HepG2 (cell line): ENCODE data around the gene SLC22A23. TPM values are rescaled to one million over a fixed set of nuclear protein-coding genes. Genes with fewer than 3 reads are reported as not detected.
A peak's percentile ranks its signal among the peaks of the same experiment; 100 is the strongest.

Experiments
- ERF ChIP-seq: IDR thresholded peaks from 2 replicates; pipeline ENCODE4 v1.6.1; 2018; ENCODE audit warnings: missing biosample characterization, missing genetic modification reagents
- GTF2F1 ChIP-seq: fragments of 150-350 bp; IDR thresholded peaks from 2 replicates; pipeline ENCODE4 v1.6.1; 2014; ENCODE audit warnings: low read length
- GZF1 ChIP-seq: sonication (generic); formaldehyde crosslinking; IDR thresholded peaks from 2 replicates; pipeline ENCODE4 v1.5.1; 2020; ENCODE audit warnings: mild to moderate bottlenecking, missing genetic modification reagents
- HMGA1 ChIP-seq: sonication (generic); formaldehyde crosslinking; conservative IDR thresholded peaks from 2 replicates; pipeline ENCODE4 v1.4.0; 2020; ENCODE audit warnings: missing genetic modification reagents
- IRF2 ChIP-seq: IDR thresholded peaks from 2 replicates; pipeline ENCODE4 v1.6.1; 2018; ENCODE audit warnings: missing genetic modification reagents, missing compliant biosample characterization
- JDP2 ChIP-seq: sonication (generic); formaldehyde crosslinking; IDR thresholded peaks from 2 replicates; pipeline ENCODE4 v1.8.1; 2022; ENCODE audit warnings: missing genetic modification reagents, borderline replicate concordance
- KAT8 ChIP-seq: IDR thresholded peaks from 2 replicates; pipeline ENCODE4 v1.6.1; 2016; ENCODE audit warnings: missing genetic modification reagents, missing compliant biosample characterization
- MATR3 ChIP-seq: sonication (generic); formaldehyde crosslinking; IDR thresholded peaks from 2 replicates; pipeline ENCODE4 v1.4.0; 2020; ENCODE audit warnings: missing genetic modification reagents
- NCOR1 ChIP-seq: fragments of 200-600 bp; sonication (generic); IDR thresholded peaks from 2 replicates; pipeline ENCODE4 v1.7.0; 2017; ENCODE audit warnings: antibody characterized with exemption, low read length, borderline replicate concordance
- POLR2AphosphoS2 ChIP-seq: IDR thresholded peaks from 2 replicates; pipeline ENCODE4 v1.6.1; 2011; ENCODE audit warnings: low read depth, low read length, improper control_type of control experiment
- RAD51 ChIP-seq: fragments of 450-650 bp; IDR thresholded peaks from 2 replicates; pipeline ENCODE4 v1.6.1; 2016; ENCODE audit warnings: borderline replicate concordance
- RFXAP ChIP-seq: sonication (generic); formaldehyde crosslinking; IDR thresholded peaks from 2 replicates; pipeline ENCODE4 v1.4.0; 2020; ENCODE audit warnings: missing genetic modification reagents, borderline replicate concordance
- SSRP1 ChIP-seq: IDR thresholded peaks from 2 replicates; pipeline ENCODE4 v1.6.1; 2016; ENCODE audit warnings: control low read depth
- XBP1 ChIP-seq: sonication (generic); formaldehyde crosslinking; IDR thresholded peaks from 2 replicates; pipeline ENCODE4 v1.5.0; 2020; ENCODE audit warnings: missing genetic modification reagents
- ZBTB10 ChIP-seq: sonication (generic); formaldehyde crosslinking; IDR thresholded peaks from 2 replicates; pipeline ENCODE4 v1.4.0; 2020; ENCODE audit warnings: missing genetic modification reagents, borderline replicate concordance
- ZBTB14 ChIP-seq: sonication (generic); formaldehyde crosslinking; IDR thresholded peaks from 2 replicates; pipeline ENCODE4 v1.4.0; 2020; ENCODE audit warnings: missing genetic modification reagents
- ZFP36L2 ChIP-seq: sonication (generic); formaldehyde crosslinking; IDR thresholded peaks from 2 replicates; pipeline ENCODE4 v1.4.0; 2020; ENCODE audit warnings: missing genetic modification reagents
- ZIK1 ChIP-seq: sonication (generic); formaldehyde crosslinking; IDR thresholded peaks from 2 replicates; pipeline ENCODE4 v1.5.0; 2020; ENCODE audit warnings: mild to moderate bottlenecking, low read depth, missing genetic modification reagents, borderline replicate concordance
- ZNF263 ChIP-seq: sonication (generic); formaldehyde crosslinking; IDR thresholded peaks from 2 replicates; pipeline ENCODE4 v1.4.0; 2020; ENCODE audit warnings: missing genetic modification reagents
- ZNF3 ChIP-seq: IDR thresholded peaks from 2 replicates; pipeline ENCODE4 v1.7.0; 2017; ENCODE audit warnings: inconsistent platforms
- ZNF337 ChIP-seq: sonication (generic); formaldehyde crosslinking; IDR thresholded peaks from 2 replicates; pipeline ENCODE4 v1.5.1; 2020; ENCODE audit warnings: missing genetic modification reagents, low read depth, mild to moderate bottlenecking, borderline replicate concordance
- ZNF354B ChIP-seq: sonication (generic); formaldehyde crosslinking; IDR thresholded peaks from 2 replicates; pipeline ENCODE4 v1.8.0; 2022; ENCODE audit warnings: mild to moderate bottlenecking, missing genetic modification reagents
- ZNF441 ChIP-seq: sonication (generic); formaldehyde crosslinking; IDR thresholded peaks from 2 replicates; pipeline ENCODE4 v1.7.0; 2021; ENCODE audit warnings: missing genetic modification reagents, borderline replicate concordance
- ZNF451 ChIP-seq: sonication (generic); formaldehyde crosslinking; IDR thresholded peaks from 2 replicates; pipeline ENCODE4 v1.5.0; 2020; ENCODE audit warnings: mild to moderate bottlenecking, missing genetic modification reagents
- ZNF709 ChIP-seq: sonication (generic); formaldehyde crosslinking; IDR thresholded peaks from 2 replicates; pipeline ENCODE4 v1.5.0; 2020; ENCODE audit warnings: mild to moderate bottlenecking, missing genetic modification reagents
- polyA plus RNA-seq, 8 experiments: library from polyadenylated mRNA; depleted of rRNA in 3 of 8; stranded (reverse) in 7 of 8; unstranded in 1 of 8; fragments of >200 nt; fragmentation: Illumina TruSeq in 4 of 8; extraction: Trizol in 4 of 8; gene quantifications; 2 replicates each; pipeline versions ENCODE4 v1.2.1 to v1.2.3, GENCODE V29; 2011 to 2016; ENCODE audit warnings: low read depth in 4 of 8, missing spikeins in 1 of 8, mixed read lengths in 1 of 8; ENCODE audit not compliant: insufficient read depth in 1 of 8
- total RNA-seq, 5 experiments: library from RNA; depleted of rRNA; stranded (reverse); fragments of >200 nt; fragmentation: Illumina TruSeq; extraction: Trizol; gene quantifications; 2 replicates each; pipeline ENCODE4 v1.2.3, GENCODE V29; 2016; ENCODE audit warnings: low read depth in 1 of 5
- TF ChIP-seq, protein P1 (sequence below): sonication (generic); formaldehyde crosslinking; IDR thresholded peaks from 2 replicates; pipeline ENCODE4 v1.5.0; 2020; ENCODE audit warnings: mild to moderate bottlenecking, missing genetic modification reagents, moderate library complexity
- TF ChIP-seq, protein P2 (sequence below): sonication (generic); formaldehyde crosslinking; conservative IDR thresholded peaks from 2 replicates; pipeline ENCODE4 v1.4.0; 2020; ENCODE audit warnings: missing genetic modification reagents

The SLC22A23 gene
- total and polyA plus RNA-seq, 2 of the 13 experiments (the other 11 are each of a cell fraction or from before 2014, with no cell fraction given), result 11.8 to 17.5 TPM

DNA sequence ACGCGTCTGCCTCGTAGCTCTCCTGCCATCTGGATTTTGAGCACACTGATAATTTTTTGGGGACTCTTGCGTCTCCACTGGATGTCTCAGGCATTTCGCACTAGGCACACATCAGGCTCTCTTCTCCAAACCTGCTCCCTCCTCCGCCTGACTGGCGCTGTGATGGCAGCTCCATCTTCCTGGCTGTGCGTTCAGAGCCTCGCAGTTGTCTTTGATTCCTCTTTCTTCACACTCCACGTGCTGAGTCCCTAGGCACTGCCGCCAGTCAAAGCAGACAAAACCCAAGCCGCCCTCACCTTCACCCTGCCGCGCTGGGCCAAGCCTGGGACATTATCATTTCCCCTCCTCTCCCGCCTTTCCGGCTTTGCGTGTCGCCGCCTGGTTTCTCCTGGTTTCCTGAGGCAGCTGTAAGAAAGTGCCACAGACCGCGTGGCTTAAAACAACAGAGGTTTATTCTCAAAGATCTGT lies 197.3 kb downstream of the SLC22A23 start (continued):
- TF ChIP-seq POLR2AphosphoS2, result no peak
- TF ChIP-seq, protein P1, sequence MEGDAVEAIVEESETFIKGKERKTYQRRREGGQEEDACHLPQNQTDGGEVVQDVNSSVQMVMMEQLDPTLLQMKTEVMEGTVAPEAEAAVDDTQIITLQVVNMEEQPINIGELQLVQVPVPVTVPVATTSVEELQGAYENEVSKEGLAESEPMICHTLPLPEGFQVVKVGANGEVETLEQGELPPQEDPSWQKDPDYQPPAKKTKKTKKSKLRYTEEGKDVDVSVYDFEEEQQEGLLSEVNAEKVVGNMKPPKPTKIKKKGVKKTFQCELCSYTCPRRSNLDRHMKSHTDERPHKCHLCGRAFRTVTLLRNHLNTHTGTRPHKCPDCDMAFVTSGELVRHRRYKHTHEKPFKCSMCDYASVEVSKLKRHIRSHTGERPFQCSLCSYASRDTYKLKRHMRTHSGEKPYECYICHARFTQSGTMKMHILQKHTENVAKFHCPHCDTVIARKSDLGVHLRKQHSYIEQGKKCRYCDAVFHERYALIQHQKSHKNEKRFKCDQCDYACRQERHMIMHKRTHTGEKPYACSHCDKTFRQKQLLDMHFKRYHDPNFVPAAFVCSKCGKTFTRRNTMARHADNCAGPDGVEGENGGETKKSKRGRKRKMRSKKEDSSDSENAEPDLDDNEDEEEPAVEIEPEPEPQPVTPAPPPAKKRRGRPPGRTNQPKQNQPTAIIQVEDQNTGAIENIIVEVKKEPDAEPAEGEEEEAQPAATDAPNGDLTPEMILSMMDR (CRISPR knock-in tag), result no peak
- no peak for TF ChIP-seq ZNF441 (CRISPR knock-in tag)
- TF ChIP-seq IRF2 (CRISPR knock-in tag), result 0 out of 2 replicates have a peak, but pooled peaks have one; percentile 22
- TF ChIP-seq GZF1, result no peak
- TF ChIP-seq HMGA1, result no peak
- TF ChIP-seq, protein P2, sequence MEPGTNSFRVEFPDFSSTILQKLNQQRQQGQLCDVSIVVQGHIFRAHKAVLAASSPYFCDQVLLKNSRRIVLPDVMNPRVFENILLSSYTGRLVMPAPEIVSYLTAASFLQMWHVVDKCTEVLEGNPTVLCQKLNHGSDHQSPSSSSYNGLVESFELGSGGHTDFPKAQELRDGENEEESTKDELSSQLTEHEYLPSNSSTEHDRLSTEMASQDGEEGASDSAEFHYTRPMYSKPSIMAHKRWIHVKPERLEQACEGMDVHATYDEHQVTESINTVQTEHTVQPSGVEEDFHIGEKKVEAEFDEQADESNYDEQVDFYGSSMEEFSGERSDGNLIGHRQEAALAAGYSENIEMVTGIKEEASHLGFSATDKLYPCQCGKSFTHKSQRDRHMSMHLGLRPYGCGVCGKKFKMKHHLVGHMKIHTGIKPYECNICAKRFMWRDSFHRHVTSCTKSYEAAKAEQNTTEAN (CRISPR knock-in tag), result no peak
- no peak for TF ChIP-seq ZNF354B
- no peak for TF ChIP-seq RFXAP
- TF ChIP-seq ZNF337 (CRISPR knock-in tag), result no peak
- TF ChIP-seq ZNF451 (CRISPR knock-in tag), result 0 out of 2 replicates have a peak, but pooled peaks have one; percentile 27
- no peak for TF ChIP-seq NCOR1
- no peak for TF ChIP-seq RAD51
- TF ChIP-seq ZBTB10 (CRISPR knock-in tag), result no peak
- TF ChIP-seq ZNF709 (CRISPR knock-in tag), result peak; percentile 0; the same call in 1 of the 2 replicates
- TF ChIP-seq MATR3 (CRISPR knock-in tag), result no peak
- TF ChIP-seq ZIK1 (CRISPR knock-in tag), result no peak
- no peak for TF ChIP-seq GTF2F1
- TF ChIP-seq XBP1 (CRISPR knock-in tag), result no peak
- no peak for TF ChIP-seq ZNF263 (CRISPR knock-in tag)
- peak; percentile 49; the same call in 1 of the 2 replicates for TF ChIP-seq ERF
- TF ChIP-seq ZFP36L2, result peak; percentile 23; the same call in 1 of the 2 replicates
- no peak for TF ChIP-seq ZNF3
- 0 out of 2 replicates have a peak, but pooled peaks have one; percentile 30 for TF ChIP-seq KAT8
- TF ChIP-seq SSRP1 (CRISPR knock-in tag), result no peak
- no peak for TF ChIP-seq JDP2
- no peak for TF ChIP-seq ZBTB14 (CRISPR knock-in tag)
